GM20000 (cell line): ENCODE results near the gene FMN2.

Experiments used
- DNase-seq: peaks from one replicate; pipeline ENCODE4 v3.0.0; 2012; ENCODE audit warnings: low spot score
- TF ChIP-seq, protein P1 (sequence below): IDR thresholded peaks from 2 replicates; pipeline ENCODE4 v1.5.1; 2012; ENCODE audit warnings: mild to moderate bottlenecking, control low read depth; ENCODE audit errors: extremely low read depth, missing control alignments

Gene FMN2

GRCh38 chr1:240239309-240239708 is 147.6 kb downstream of the FMN2 start:
- DNase-seq = no peak
- TF ChIP-seq, protein P1, sequence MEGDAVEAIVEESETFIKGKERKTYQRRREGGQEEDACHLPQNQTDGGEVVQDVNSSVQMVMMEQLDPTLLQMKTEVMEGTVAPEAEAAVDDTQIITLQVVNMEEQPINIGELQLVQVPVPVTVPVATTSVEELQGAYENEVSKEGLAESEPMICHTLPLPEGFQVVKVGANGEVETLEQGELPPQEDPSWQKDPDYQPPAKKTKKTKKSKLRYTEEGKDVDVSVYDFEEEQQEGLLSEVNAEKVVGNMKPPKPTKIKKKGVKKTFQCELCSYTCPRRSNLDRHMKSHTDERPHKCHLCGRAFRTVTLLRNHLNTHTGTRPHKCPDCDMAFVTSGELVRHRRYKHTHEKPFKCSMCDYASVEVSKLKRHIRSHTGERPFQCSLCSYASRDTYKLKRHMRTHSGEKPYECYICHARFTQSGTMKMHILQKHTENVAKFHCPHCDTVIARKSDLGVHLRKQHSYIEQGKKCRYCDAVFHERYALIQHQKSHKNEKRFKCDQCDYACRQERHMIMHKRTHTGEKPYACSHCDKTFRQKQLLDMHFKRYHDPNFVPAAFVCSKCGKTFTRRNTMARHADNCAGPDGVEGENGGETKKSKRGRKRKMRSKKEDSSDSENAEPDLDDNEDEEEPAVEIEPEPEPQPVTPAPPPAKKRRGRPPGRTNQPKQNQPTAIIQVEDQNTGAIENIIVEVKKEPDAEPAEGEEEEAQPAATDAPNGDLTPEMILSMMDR = no peak

DNA sequence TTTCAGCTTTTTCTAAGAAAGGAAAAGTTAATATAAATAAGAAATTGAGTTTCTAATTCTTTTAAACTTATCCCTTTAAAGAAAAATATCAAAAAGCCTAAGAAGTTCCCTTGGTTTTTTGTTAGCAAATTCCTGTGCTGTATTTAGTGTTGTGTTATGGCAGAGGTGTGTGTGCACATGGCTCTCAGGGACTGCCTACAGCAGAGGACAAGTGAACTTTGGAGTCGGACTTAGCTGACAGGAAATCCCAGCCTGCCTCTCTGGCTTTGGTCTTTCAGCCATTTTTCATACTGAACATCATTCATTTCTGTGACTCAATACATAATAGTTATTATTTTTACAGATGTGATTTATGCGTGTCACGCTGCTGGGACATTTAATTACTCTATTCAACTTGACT is 149.6 kb downstream of the FMN2 start:
- no peak for DNase-seq
- TF ChIP-seq, protein P1 = no peak

GRCh38 chr1:240242601-240243144 is 151.0 kb downstream of the FMN2 start:
- TF ChIP-seq, protein P1 = no peak
- DNase-seq = no peak

DNA sequence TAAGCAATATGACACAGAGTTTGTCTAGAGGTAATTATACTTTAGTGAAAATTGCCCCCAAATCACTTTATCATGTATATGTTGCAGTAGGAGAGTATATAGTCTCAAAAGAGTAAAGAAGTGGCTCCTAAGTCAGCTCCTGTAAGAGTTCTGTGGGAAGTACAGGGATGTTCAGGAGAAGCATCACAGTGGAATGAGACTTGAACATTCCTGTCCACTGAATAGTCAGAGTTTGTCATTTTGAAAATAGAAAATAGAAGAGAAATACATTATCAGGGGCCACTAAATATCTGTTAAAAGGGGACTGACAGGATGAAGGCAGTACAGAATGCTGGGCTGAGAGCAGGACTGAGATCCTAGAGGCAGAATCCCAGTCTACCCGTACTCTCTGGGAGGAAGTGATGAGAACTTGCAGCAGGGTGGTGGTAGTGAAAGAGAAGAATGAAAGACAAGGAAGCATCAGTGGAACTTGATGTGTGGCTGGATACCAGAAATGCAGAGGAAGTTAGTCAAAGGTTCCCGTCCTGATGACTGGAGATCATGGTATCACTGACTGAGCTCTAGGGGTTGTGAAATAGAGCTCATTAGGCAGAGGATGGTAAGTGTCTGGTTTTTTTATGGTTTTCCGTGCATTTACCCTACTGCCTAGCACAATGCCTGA is 153.4 kb downstream of the FMN2 start:
- DNase-seq = no peak
- TF ChIP-seq, protein P1 = no peak

- no peak for DNase-seq
These were observed 153.9 kb downstream of the FMN2 start for GRCh38 chr1:240245629-240246020.

GRCh38 chr1:240247899-240248298 is 156.2 kb downstream of the FMN2 start:
- DNase-seq = no peak

More at GRCh38 chr1:240245629-240246020, 153.9 kb downstream of the FMN2 start:
- TF ChIP-seq, protein P1 = no peak

GRCh38 chr1:240254006-240254405 is 162.3 kb downstream of the FMN2 start:
- no peak for DNase-seq
- TF ChIP-seq, protein P1 = no peak

More at GRCh38 chr1:240247899-240248298, 156.2 kb downstream of the FMN2 start:
- TF ChIP-seq, protein P1 = no peak
